Measurements from ENCODE around the gene ZMPSTE24.
A peak's percentile ranks its signal among the peaks of the same experiment; 100 is the strongest.

DNA sequence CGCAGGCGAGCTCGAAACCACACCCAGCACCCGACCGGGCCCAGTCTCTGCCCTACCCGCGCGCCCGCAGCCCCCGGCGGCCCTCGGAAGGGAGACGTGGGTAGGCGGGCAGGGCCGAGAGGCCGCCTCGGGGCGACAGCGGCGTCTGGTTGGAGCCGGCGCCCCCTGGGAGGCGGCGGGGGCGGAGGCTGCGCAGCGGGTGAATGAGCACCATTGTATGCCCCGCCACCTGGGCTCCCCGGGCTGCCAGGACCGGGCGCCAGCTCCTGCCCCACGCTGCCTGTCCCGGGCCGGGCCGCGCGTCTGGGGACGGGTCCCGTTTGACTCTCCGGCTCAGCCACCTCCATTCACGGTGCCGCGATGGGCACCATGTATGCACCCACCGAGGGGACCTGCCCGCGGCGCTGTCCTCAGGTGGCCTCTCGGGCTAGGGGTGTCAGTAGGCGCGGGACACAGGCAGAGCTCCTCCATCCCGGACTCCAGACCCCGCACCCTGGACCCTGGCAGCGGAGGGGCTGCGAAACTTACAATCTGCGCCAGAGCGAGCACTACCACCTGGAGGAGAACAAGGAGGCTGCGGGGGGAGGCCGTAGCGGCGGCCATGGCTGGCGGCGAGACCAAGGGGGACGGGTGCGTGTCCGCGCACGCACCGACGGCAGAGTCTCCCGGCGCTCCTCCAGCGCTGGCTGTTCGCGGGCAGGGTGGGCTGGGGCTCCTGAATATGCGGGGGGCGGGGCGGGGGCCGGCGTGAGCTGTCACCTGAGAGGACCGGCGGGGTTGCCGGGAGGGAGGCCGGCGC is 58.8 kb downstream of the ZMPSTE24 start, which contains the start of gene COL9A2:
- TF ChIP-seq, protein P1, sequence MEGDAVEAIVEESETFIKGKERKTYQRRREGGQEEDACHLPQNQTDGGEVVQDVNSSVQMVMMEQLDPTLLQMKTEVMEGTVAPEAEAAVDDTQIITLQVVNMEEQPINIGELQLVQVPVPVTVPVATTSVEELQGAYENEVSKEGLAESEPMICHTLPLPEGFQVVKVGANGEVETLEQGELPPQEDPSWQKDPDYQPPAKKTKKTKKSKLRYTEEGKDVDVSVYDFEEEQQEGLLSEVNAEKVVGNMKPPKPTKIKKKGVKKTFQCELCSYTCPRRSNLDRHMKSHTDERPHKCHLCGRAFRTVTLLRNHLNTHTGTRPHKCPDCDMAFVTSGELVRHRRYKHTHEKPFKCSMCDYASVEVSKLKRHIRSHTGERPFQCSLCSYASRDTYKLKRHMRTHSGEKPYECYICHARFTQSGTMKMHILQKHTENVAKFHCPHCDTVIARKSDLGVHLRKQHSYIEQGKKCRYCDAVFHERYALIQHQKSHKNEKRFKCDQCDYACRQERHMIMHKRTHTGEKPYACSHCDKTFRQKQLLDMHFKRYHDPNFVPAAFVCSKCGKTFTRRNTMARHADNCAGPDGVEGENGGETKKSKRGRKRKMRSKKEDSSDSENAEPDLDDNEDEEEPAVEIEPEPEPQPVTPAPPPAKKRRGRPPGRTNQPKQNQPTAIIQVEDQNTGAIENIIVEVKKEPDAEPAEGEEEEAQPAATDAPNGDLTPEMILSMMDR (IDR thresholded peaks at IDR 0.05; ENCODE audit: low read depth, low read length, poor library complexity, severe bottlenecking), result peak; percentile 39
- TF ChIP-seq EZH2phosphoT487 (IDR thresholded peaks at IDR 0.05; ENCODE audit: borderline replicate concordance, low read length), result peak; percentile 81
